Fibroblast of skin of left quadriceps (primary cell): ENCODE results near the gene ZNF454.
A peak's percentile ranks its signal among the peaks of the same experiment; 100 is the strongest.

Experiments used
- DNase-seq, 2 experiments: peaks; one replicate each; pipeline ENCODE4 v3.0.0-alpha.2; 2013; ENCODE audit warnings: low read depth in 2 of 2

Gene ZNF454

GRCh38 chr5:178940569-178941360 is at the start of gene ZNF454:
Gene ZNF454 (plus strand): TSS chr5:178941198. CDS start chr5:178942792, 1,594 bp downstream.
- DNase-seq, result peak; percentile 90

GRCh38 chr5:178895615-178896571 is 45.1 kb upstream of the ZNF454 start, which contains the start of gene ZFP2:
Gene ZFP2 (plus strand): TSS chr5:178895913. CDS start chr5:178931314, 35,401 bp downstream.
- peak; percentile 7 to 20 for DNase-seq

GRCh38 chr5:178899289-178899688 is 41.7 kb upstream of the ZNF454 start:
- no peak for DNase-seq

GRCh38 chr5:178902849-178903248 is 38.1 kb upstream of the ZNF454 start:
- DNase-seq, result no peak

- no peak for DNase-seq
Observed at GRCh38 chr5:178931846-178932760, 8.9 kb upstream of the ZNF454 start.

- DNase-seq, result peak in 1 of 2 experiments; percentile 1
Observed at GRCh38 chr5:178941361-178941760, 363 bp downstream of the ZNF454 start.

GRCh38 chr5:178965465-178966055 is 24.6 kb downstream of the ZNF454 start:
- no peak for DNase-seq

- no peak for DNase-seq
Observed at GRCh38 chr5:178981381-178981780, 40.4 kb downstream of the ZNF454 start.

- no peak for DNase-seq
Observed at GRCh38 chr5:178982941-178983340, 41.9 kb downstream of the ZNF454 start.

- no peak for DNase-seq
Observed at GRCh38 chr5:178983728-178984127, 42.7 kb downstream of the ZNF454 start.

GRCh38 chr5:178984145-178985072 is 43.4 kb downstream of the ZNF454 start:
- DNase-seq, result no peak

GRCh38 chr5:178986326-178986960 is 45.4 kb downstream of the ZNF454 start:
- DNase-seq, result no peak

GRCh38 chr5:178988436-178989220 is 47.6 kb downstream of the ZNF454 start:
- DNase-seq, result no peak

- no peak for DNase-seq
Observed at GRCh38 chr5:178989311-178989710, 48.3 kb downstream of the ZNF454 start.

GRCh38 chr5:178990491-178990890 is 49.5 kb downstream of the ZNF454 start:
- DNase-seq, result no peak

GRCh38 chr5:178991190-178992145 is 50.5 kb downstream of the ZNF454 start:
- DNase-seq, result no peak

GRCh38 chr5:178992291-178992895 is 51.4 kb downstream of the ZNF454 start:
- no peak for DNase-seq
